NT2/D1 (cell line): Measurements from ENCODE around the gene CGB5.
"Not testable (repeated sequence)": the region's sequence is repeated elsewhere in the genome, so short reads cannot be mapped to it uniquely, and the experiment has no call there.

Experiments used
- DNase-seq: peaks from one replicate; pipeline ENCODE4 v3.0.0-alpha.2; 2011; ENCODE audit warnings: low read depth, low spot score
- H3K27me3 ChIP-seq: 2 replicates; pipeline ENCODE4 v1.6.0; 2011; ENCODE audit warnings: mild to moderate bottlenecking; ENCODE audit not compliant: insufficient read length, insufficient read depth
- H3K36me3 ChIP-seq: 2 replicates; pipeline ENCODE4 v1.6.1; 2011; ENCODE audit warnings: mild to moderate bottlenecking, low read length, mixed read lengths; ENCODE audit not compliant: insufficient read depth, insufficient read length
- H3K4me1 ChIP-seq: 2 replicates; pipeline ENCODE4 v1.5.1; 2011; ENCODE audit not compliant: insufficient read depth, insufficient read length
- H3K4me3 ChIP-seq: 2 replicates; pipeline ENCODE4 v1.5.1; 2011; ENCODE audit warnings: low read depth; ENCODE audit not compliant: insufficient read length
- H3K9ac ChIP-seq: 2 replicates; pipeline ENCODE4 v1.6.0; 2011; ENCODE audit warnings: low read depth; ENCODE audit not compliant: insufficient read length
- H3K9me3 ChIP-seq: 2 replicates; pipeline ENCODE4 v1.5.1; 2011; ENCODE audit warnings: mild to moderate bottlenecking, low read length; ENCODE audit not compliant: insufficient read depth
- SUZ12 ChIP-seq: IDR thresholded peaks from 2 replicates; pipeline ENCODE4 v1.6.1; 2011; ENCODE audit not compliant: insufficient read length, insufficient read depth; ENCODE audit errors: extremely low read depth
- YY1 ChIP-seq: IDR thresholded peaks from 2 replicates; pipeline ENCODE4 v1.6.1; 2011; ENCODE audit not compliant: insufficient read length, insufficient read depth
- ZNF274 ChIP-seq: IDR thresholded peaks from 2 replicates; pipeline ENCODE4 v1.6.1; 2011; ENCODE audit warnings: mild to moderate bottlenecking, low read depth, low read length

CGB5 gene

GRCh38 chr19:49043548-49043947, at the start of gene CGB5:
TSS of gene CGB5 (plus strand) at chr19:49043848. CDS start at chr19:49044210, 362 bp downstream.
- H3K36me3 ChIP-seq, H3K9ac ChIP-seq, H3K27me3 ChIP-seq, H3K4me3 ChIP-seq, DNase-seq, H3K4me1 ChIP-seq, H3K9me3 ChIP-seq: not testable (repeated sequence)

GRCh38 chr19:48994035-48994386, 49.6 kb upstream of the CGB5 start:
- Histone ChIP-seq H3K4me1 (peaks cover 20% of the 10 kb centered on the region), H3K27me3 (no peaks in the 10 kb centered on the region), H3K36me3 (peaks cover 22% of the 10 kb centered on the region), H3K9ac (peak overlapping the region; percentile 75), H3K9me3 (no peaks in the 10 kb centered on the region), H3K4me3 (peak overlapping the region; percentile 89)
- DNase-seq, result no peak
- no peak for TF ChIP-seq ZNF274
- TF ChIP-seq YY1, result no peak
- no peak for TF ChIP-seq SUZ12

- peaks cover 36% of the 10 kb centered on the region for H3K36me3 ChIP-seq
- H3K9me3 ChIP-seq, result no peaks in the 10 kb centered on the region
- H3K27me3 ChIP-seq, result no peaks in the 10 kb centered on the region
- H3K4me3 ChIP-seq, result no peak overlapping the region
- TF ChIP-seq ZNF274 (no peak), YY1 (no peak), SUZ12 (no peak)
- peaks cover 3% of the 10 kb centered on the region for H3K4me1 ChIP-seq
- no peak overlapping the region for H3K9ac ChIP-seq
- DNase-seq, result no peak
These were observed 45.7 kb upstream of the CGB5 start for GRCh38 chr19:48997972-48998371.

- peaks cover 3% of the 10 kb centered on the region for H3K4me1 ChIP-seq
- H3K4me3 ChIP-seq, result no peak overlapping the region
- H3K36me3 ChIP-seq, result peaks cover 53% of the 10 kb centered on the region
- no peaks in the 10 kb centered on the region for H3K27me3 ChIP-seq
- H3K9ac ChIP-seq, result peak overlapping the region; percentile 0
- TF ChIP-seq SUZ12 (no peak), YY1 (no peak), ZNF274 (no peak)
- H3K9me3 ChIP-seq, result no peaks in the 10 kb centered on the region
- no peak for DNase-seq
These were observed 43.9 kb upstream of the CGB5 start for GRCh38 chr19:48999481-49000325.

- Histone ChIP-seq H3K36me3 (peaks cover 72% of the 10 kb centered on the region), H3K4me3 (no peak overlapping the region)
- TF ChIP-seq ZNF274 (no peak), YY1 (no peak), SUZ12 (no peak)
These were observed 39.5 kb upstream of the CGB5 start for GRCh38 chr19:49004133-49004532.

GRCh38 chr19:49004964-49005614, 38.6 kb upstream of the CGB5 start:
- Histone ChIP-seq H3K4me3 (no peak overlapping the region), H3K9me3 (no peaks in the 10 kb centered on the region), H3K9ac (no peak overlapping the region), H3K27me3 (no peaks in the 10 kb centered on the region), H3K36me3 (peaks cover 71% of the 10 kb centered on the region), H3K4me1 (no peaks in the 10 kb centered on the region)
- DNase-seq, result no peak
- no peak for TF ChIP-seq ZNF274
- no peak for TF ChIP-seq SUZ12
- no peak for TF ChIP-seq YY1

More at GRCh38 chr19:49004133-49004532, 39.5 kb upstream of the CGB5 start:
- Histone ChIP-seq H3K9ac (no peak overlapping the region), H3K27me3 (no peaks in the 10 kb centered on the region), H3K9me3 (no peaks in the 10 kb centered on the region), H3K4me1 (no peaks in the 10 kb centered on the region)
- no peak for DNase-seq

GRCh38 chr19:49006905-49007304, 36.7 kb upstream of the CGB5 start:
- H3K4me1 ChIP-seq, result no peaks in the 10 kb centered on the region
- H3K27me3 ChIP-seq, result no peaks in the 10 kb centered on the region
- H3K9ac ChIP-seq, result no peak overlapping the region
- TF ChIP-seq YY1 (no peak), ZNF274 (no peak), SUZ12 (no peak)
- H3K9me3 ChIP-seq, result no peaks in the 10 kb centered on the region
- no peak overlapping the region for H3K4me3 ChIP-seq
- no peak for DNase-seq
- H3K36me3 ChIP-seq, result peaks cover 76% of the 10 kb centered on the region
